GM12878 (cell line): ENCODE measurements around the gene RAB44. TPM values are rescaled to one million over a fixed set of nuclear protein-coding genes. Genes with fewer than 3 reads are reported as not detected.

ENCODE experiments used
- ATAC-seq: fragments of 200-7000 bp; cut with Tn5 transposase; 3 replicates; pipeline ENCODE4 v1.9.1; 2020; ENCODE audit warnings: mild to moderate bottlenecking, moderate library complexity
- BruUV-seq: library from RNA; stranded (reverse); fragments of 400-500 nt; replicated peaks from 2 replicates; lab custom pipeline; 2021; lab: Mats Ljungman, UMichigan
- CTCF ChIA-PET: fragments of 300-600 bp; sonication (Branson Sonifier 250); formaldehyde crosslinking; extraction: SDS; loops from one replicate; lab custom pipeline; 2021; ENCODE audit warnings: inconsistent platforms; lab: Yijun Ruan, JAX
- POLR2A ChIA-PET: fragments of 350-600 bp; formaldehyde crosslinking; extraction: SDS; loops from one replicate; lab custom pipeline; 2021; ENCODE audit warnings: inconsistent platforms; lab: Charles Lee
- RAD21 ChIA-PET: fragments of 300-600 bp; sonication (Branson Sonifier 250); formaldehyde crosslinking; loops from one replicate; lab custom pipeline; 2023; ENCODE audit warnings: antibody characterized with exemption; ENCODE audit not compliant: unreplicated experiment; lab: Charles Lee
- SMC1A ChIA-PET: fragments of 300-600 bp; sonication (Branson Sonifier 250); formaldehyde crosslinking; loops from one replicate; lab custom pipeline; 2023; ENCODE audit not compliant: unreplicated experiment, uncharacterized antibody; lab: Charles Lee
- DNase-seq: peaks from one replicate; pipeline ENCODE4 v3.0.0-alpha.2; 2011; ENCODE audit warnings: low read depth, low spot score
- FAIRE-seq: peaks from 3 replicates; lab custom pipeline; 2011; peaks lifted over from hg19 to GRCh38; lab: Jason Lieb, UNC
- H2AFZ ChIP-seq: 2 replicates; pipeline ENCODE4 v1.6.0; 2011; ENCODE audit warnings: low read depth, low read length, control low read depth; ENCODE audit not compliant: control insufficient read depth
- H3K27ac ChIP-seq: 2 replicates; pipeline ENCODE4 v1.5.1; 2011; ENCODE audit warnings: control low read depth; ENCODE audit not compliant: control insufficient read depth, insufficient read depth
- H3K27me3 ChIP-seq, 2 experiments: replicated peaks in 1 of 2; 2 replicates each; pipeline versions ENCODE4 v1.6.0 to v1.6.1; 2011; ENCODE audit warnings: low read length in 1 of 2; ENCODE audit not compliant: control insufficient read depth in 2 of 2, insufficient read depth in 2 of 2
- H3K36me3 ChIP-seq, 2 experiments: 2 replicates each; pipeline ENCODE4 v1.5.1; 2011; ENCODE audit warnings: low read length in 1 of 2; ENCODE audit not compliant: control insufficient read depth in 2 of 2, insufficient read depth in 2 of 2
- H3K4me1 ChIP-seq: 2 replicates; pipeline ENCODE4 v1.6.1; 2011; ENCODE audit warnings: mild to moderate bottlenecking, low read length, moderate library complexity, mixed read lengths; ENCODE audit not compliant: control insufficient read depth, insufficient read depth
- H3K4me2 ChIP-seq: 2 replicates; pipeline ENCODE4 v1.6.0; 2011; ENCODE audit warnings: control low read depth; ENCODE audit not compliant: control insufficient read depth, insufficient read depth
- H3K4me3 ChIP-seq: fragments of 200-600 bp; sonication (generic); 2 replicates; pipeline ENCODE4 v1.5.1; 2016
- H3K79me2 ChIP-seq: 2 replicates; pipeline ENCODE4 v1.6.0; 2011; ENCODE audit warnings: low read length; ENCODE audit not compliant: control insufficient read depth, insufficient read depth
- H3K9ac ChIP-seq: 2 replicates; pipeline ENCODE4 v1.8.0; 2011; ENCODE audit warnings: low read length, control low read depth, mixed read lengths; ENCODE audit not compliant: control insufficient read depth, insufficient read depth
- H3K9me3 ChIP-seq: replicated peaks from 3 replicates; pipeline ENCODE4 v1.5.1; 2011; ENCODE audit warnings: mild to moderate bottlenecking, low read length; ENCODE audit not compliant: control insufficient read depth, insufficient read depth
- H4K20me1 ChIP-seq: 2 replicates; pipeline ENCODE4 v1.6.0; 2011; ENCODE audit not compliant: control insufficient read depth, insufficient read depth
- BACH1 ChIP-seq: fragments of 450-650 bp; IDR thresholded peaks from 2 replicates; pipeline ENCODE4 v1.6.1; 2017; ENCODE audit warnings: mild to moderate bottlenecking, borderline replicate concordance
- HCFC1 ChIP-seq: fragments of 150-350 bp; IDR thresholded peaks from 2 replicates; pipeline ENCODE4 v1.6.1; 2014; ENCODE audit warnings: low read length
- JUND ChIP-seq: IDR thresholded peaks from 2 replicates; pipeline ENCODE4 v1.6.1; 2012; ENCODE audit warnings: low read depth, mild to moderate bottlenecking, low read length, improper control_type of control experiment, moderate library complexity
- MAX ChIP-seq: IDR thresholded peaks from 2 replicates; pipeline ENCODE4 v1.6.1; 2012; ENCODE audit warnings: low read depth, low read length, improper control_type of control experiment
- PAX5 ChIP-seq: IDR thresholded peaks from 2 replicates; pipeline ENCODE4 v1.6.1; 2011; ENCODE audit warnings: low read depth, low read length, borderline replicate concordance
- RCOR1 ChIP-seq: conservative IDR thresholded peaks from 2 replicates; pipeline ENCODE4 v1.6.1; 2012; ENCODE audit warnings: low read depth, low read length, improper control_type of control experiment
- RFX5 ChIP-seq: IDR thresholded peaks from 2 replicates; pipeline ENCODE4 v1.6.1; 2011; ENCODE audit warnings: low read depth, low read length, improper control_type of control experiment
- RUNX3 ChIP-seq: IDR thresholded peaks from 2 replicates; pipeline ENCODE4 v1.6.1; 2012; ENCODE audit warnings: low read length, inconsistent platforms
- SUZ12 ChIP-seq: fragments of 200-600 bp; sonication (generic); IDR thresholded peaks from one replicate; pipeline ENCODE4 v1.6.1; 2018; ENCODE audit warnings: antibody characterized with exemption, mild to moderate bottlenecking; ENCODE audit not compliant: unreplicated experiment
- ZBTB4 ChIP-seq: fragments of 450-650 bp; formaldehyde crosslinking; IDR thresholded peaks from 2 replicates; pipeline ENCODE4 v1.4.0; 2022; ENCODE audit warnings: mild to moderate bottlenecking, moderate library complexity
- ZNF217 ChIP-seq: fragments of 450-650 bp; IDR thresholded peaks from 2 replicates; pipeline ENCODE4 v1.6.1; 2017; ENCODE audit warnings: antibody characterized with exemption, mild to moderate bottlenecking
- WGBS: methylation state at CpG from one replicate; pipeline ENCODE4 v1.1.6; 2016; ENCODE audit warnings: low lambda C conversion rate; ENCODE audit not compliant: insufficient replicate concordance, insufficient coverage; ENCODE audit errors: missing lambda C conversion rate; 5-methylcytosine and 5-hydroxymethylcytosine counted together
- in situ Hi-C: fragments of 300-500 bp; cut with MboI; formaldehyde crosslinking; loops from 9 replicates; pipeline ENCODE4 v1.14.3; 2018; ENCODE audit warnings: mixed read lengths
- intact Hi-C: fragments of 100-400 bp; cut with micrococcal nuclease; formaldehyde crosslinking; loops from one replicate; pipeline ENCODE4 v1.14.2; 2022; ENCODE audit not compliant: unreplicated experiment
- polyA plus RNA-seq, 11 experiments: library from polyadenylated mRNA; depleted of rRNA in 4 of 11; unstranded in 6 of 11; stranded (reverse) in 5 of 11; fragments of >200 nt; fragmentation: Nextera tagmentation in 4 of 11; fragmentation: Illumina TruSeq in 1 of 11; extraction: Ambion mirVana in 4 of 11; extraction: Trizol in 1 of 11; gene quantifications; 1 replicate in 1 of 11; 2 replicates in 10 of 11; pipeline versions ENCODE4 v1.2.1 to v1.2.3, GENCODE V29; 2011 to 2016; ENCODE audit warnings: inconsistent platforms in 2 of 11, missing spikeins in 2 of 11, low read depth in 1 of 11
- total RNA-seq, 4 experiments: library from RNA; depleted of rRNA in 3 of 4; stranded (reverse); fragments of >200 nt in 3 of 4; fragmentation: Illumina TruSeq in 1 of 4; extraction: Trizol in 1 of 4; gene quantifications; 2 replicates each; pipeline versions ENCODE4 v1.2.1 to v1.2.3, GENCODE V29; 2013 to 2021
- TF ChIP-seq, protein P1 (sequence below): fragments of 450-650 bp; IDR thresholded peaks from 2 replicates; pipeline ENCODE4 v1.6.1; 2014; ENCODE audit warnings: mild to moderate bottlenecking
- TF ChIP-seq, protein P2 (sequence below): fragments of 450-650 bp; formaldehyde crosslinking; IDR thresholded peaks from 2 replicates; pipeline ENCODE4 v1.4.0; 2020; ENCODE audit warnings: mild to moderate bottlenecking, moderate library complexity
- TF ChIP-seq, protein P3 (sequence below): IDR thresholded peaks from 2 replicates; pipeline ENCODE4 v1.6.1; 2012; ENCODE audit warnings: low read length, inconsistent platforms

RAB44 gene
- total and polyA plus RNA-seq, 10 of the 15 experiments (the other 5 are each of a cell fraction or from before 2014, with no cell fraction given) = 0.01 to 0.08 (median 0.05) TPM; not detected in 2

GRCh38 chr6:36698196-36698595 lies 570 bp downstream of the RAB44 start (continued):
- TF ChIP-seq JUND (no peak), HCFC1 (no peak), BACH1 (no peak), ZBTB4 (CRISPR knock-in tag) (no peak), RCOR1 (no peak), RFX5 (no peak), ZNF217 (no peak)
- TF ChIP-seq, protein P1, sequence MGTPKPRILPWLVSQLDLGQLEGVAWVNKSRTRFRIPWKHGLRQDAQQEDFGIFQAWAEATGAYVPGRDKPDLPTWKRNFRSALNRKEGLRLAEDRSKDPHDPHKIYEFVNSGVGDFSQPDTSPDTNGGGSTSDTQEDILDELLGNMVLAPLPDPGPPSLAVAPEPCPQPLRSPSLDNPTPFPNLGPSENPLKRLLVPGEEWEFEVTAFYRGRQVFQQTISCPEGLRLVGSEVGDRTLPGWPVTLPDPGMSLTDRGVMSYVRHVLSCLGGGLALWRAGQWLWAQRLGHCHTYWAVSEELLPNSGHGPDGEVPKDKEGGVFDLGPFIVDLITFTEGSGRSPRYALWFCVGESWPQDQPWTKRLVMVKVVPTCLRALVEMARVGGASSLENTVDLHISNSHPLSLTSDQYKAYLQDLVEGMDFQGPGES = no peak

- Histone ChIP-seq H4K20me1 (no peaks in the 10 kb centered on the region), H3K9me3 (no peaks in the 10 kb centered on the region), H3K9ac (no peak overlapping the region), H3K27ac (no peak overlapping the region), H3K4me3 (no peak overlapping the region), H3K79me2 (no peaks in the 10 kb centered on the region), H3K4me1 (peaks cover 4% of the 10 kb centered on the region), H3K36me3 (no peaks in the 10 kb centered on the region), H3K27me3 (no peaks in the 10 kb centered on the region), H3K4me2 (no peak overlapping the region), H2AFZ (no peak overlapping the region)
- no peak for FAIRE-seq
- ChIA-PET SMC1A (no interaction called here), RAD21 (no interaction called here), POLR2A (interaction anchor here (1.5 kb wide), 1 partner anchor 27 kb away, joined by 3 read pairs; no protein-coding TSS in a partner anchor), CTCF (interaction anchor here (0.9 kb wide), 1 partner anchor 13 kb away, joined by 3 read pairs; no protein-coding TSS in a partner anchor)
- WGBS = 59% methylated on average over 8 of the region's 8 CpGs
- no peak for ATAC-seq
- DNase-seq = no peak
- in situ Hi-C loops (no loop called here), intact Hi-C loops (no loop called here)
- no TSS peak for BruUV-seq
- TF ChIP-seq MAX (no peak), PAX5 (no peak), SUZ12 (no peak), ZNF217 (no peak), RUNX3 (no peak), RFX5 (no peak)
- TF ChIP-seq, protein P2, sequence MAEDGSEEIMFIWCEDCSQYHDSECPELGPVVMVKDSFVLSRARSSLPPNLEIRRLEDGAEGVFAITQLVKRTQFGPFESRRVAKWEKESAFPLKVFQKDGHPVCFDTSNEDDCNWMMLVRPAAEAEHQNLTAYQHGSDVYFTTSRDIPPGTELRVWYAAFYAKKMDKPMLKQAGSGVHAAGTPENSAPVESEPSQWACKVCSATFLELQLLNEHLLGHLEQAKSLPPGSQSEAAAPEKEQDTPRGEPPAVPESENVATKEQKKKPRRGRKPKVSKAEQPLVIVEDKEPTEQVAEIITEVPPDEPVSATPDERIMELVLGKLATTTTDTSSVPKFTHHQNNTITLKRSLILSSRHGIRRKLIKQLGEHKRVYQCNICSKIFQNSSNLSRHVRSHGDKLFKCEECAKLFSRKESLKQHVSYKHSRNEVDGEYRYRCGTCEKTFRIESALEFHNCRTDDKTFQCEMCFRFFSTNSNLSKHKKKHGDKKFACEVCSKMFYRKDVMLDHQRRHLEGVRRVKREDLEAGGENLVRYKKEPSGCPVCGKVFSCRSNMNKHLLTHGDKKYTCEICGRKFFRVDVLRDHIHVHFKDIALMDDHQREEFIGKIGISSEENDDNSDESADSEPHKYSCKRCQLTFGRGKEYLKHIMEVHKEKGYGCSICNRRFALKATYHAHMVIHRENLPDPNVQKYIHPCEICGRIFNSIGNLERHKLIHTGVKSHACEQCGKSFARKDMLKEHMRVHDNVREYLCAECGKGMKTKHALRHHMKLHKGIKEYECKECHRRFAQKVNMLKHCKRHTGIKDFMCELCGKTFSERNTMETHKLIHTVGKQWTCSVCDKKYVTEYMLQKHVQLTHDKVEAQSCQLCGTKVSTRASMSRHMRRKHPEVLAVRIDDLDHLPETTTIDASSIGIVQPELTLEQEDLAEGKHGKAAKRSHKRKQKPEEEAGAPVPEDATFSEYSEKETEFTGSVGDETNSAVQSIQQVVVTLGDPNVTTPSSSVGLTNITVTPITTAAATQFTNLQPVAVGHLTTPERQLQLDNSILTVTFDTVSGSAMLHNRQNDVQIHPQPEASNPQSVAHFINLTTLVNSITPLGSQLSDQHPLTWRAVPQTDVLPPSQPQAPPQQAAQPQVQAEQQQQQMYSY (CRISPR knock-in tag) = no peak
- TF ChIP-seq, protein P3, sequence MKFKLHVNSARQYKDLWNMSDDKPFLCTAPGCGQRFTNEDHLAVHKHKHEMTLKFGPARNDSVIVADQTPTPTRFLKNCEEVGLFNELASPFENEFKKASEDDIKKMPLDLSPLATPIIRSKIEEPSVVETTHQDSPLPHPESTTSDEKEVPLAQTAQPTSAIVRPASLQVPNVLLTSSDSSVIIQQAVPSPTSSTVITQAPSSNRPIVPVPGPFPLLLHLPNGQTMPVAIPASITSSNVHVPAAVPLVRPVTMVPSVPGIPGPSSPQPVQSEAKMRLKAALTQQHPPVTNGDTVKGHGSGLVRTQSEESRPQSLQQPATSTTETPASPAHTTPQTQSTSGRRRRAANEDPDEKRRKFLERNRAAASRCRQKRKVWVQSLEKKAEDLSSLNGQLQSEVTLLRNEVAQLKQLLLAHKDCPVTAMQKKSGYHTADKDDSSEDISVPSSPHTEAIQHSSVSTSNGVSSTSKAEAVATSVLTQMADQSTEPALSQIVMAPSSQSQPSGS = no peak
Observed at GRCh38 chr6:36698871-36699271, 1.2 kb downstream of the RAB44 start.
